Jurkat, Clone E6-1 (cell line): Measurements from ENCODE around the gene PIPOX.

ENCODE experiments used
- DNase-seq: peaks from one replicate; pipeline ENCODE4 v3.0.0-alpha.2; 2011; ENCODE audit warnings: low read depth, low spot score
- H3K4me3 ChIP-seq: 2 replicates; pipeline ENCODE4 v1.5.1; 2011; ENCODE audit warnings: mild to moderate bottlenecking, low read length, control low read depth, moderate library complexity

Gene PIPOX

DNA sequence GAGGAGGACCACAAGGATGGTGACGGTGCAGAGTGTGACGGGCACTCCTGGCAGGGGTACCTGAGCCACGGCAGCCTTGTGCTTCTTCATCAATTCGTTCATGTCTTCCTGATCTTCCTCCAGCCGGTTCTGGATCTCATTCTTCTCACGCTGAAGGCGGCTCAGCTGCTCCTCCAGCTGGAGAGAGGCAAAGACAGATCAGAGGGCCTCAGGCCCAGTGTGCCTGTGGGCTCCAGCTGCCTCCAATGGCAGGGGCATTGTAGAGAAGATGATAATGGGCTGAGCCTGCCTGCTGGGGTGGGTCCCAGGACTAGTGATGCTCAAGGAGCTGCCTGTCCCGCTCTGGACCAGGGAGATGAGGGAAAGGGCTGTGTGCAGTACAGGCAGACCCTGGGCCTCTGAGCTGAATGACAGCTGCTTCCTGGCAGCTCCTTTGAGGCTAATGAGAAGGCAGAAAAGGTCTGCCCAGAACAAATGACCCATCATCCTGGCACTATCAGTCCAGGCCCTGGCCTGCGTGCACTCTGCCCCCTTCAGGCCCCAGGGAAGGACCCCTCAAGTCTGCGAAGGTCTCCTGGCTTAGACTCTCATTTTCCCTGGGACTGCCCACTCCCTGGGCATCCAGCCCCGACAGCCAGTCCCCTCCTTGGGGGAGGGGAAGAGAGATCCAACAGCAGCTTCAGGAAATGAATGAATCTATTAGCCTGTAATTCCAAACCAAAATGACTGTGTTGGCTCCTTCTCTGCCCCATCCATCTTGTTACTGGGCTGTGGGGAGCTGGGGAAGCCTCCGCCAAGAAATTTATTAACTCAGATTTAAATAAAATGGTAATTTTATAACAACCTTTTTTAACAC, 48.0 kb downstream of the PIPOX start:
- no peak overlapping the region for H3K4me3 ChIP-seq
- no peak for DNase-seq

DNA sequence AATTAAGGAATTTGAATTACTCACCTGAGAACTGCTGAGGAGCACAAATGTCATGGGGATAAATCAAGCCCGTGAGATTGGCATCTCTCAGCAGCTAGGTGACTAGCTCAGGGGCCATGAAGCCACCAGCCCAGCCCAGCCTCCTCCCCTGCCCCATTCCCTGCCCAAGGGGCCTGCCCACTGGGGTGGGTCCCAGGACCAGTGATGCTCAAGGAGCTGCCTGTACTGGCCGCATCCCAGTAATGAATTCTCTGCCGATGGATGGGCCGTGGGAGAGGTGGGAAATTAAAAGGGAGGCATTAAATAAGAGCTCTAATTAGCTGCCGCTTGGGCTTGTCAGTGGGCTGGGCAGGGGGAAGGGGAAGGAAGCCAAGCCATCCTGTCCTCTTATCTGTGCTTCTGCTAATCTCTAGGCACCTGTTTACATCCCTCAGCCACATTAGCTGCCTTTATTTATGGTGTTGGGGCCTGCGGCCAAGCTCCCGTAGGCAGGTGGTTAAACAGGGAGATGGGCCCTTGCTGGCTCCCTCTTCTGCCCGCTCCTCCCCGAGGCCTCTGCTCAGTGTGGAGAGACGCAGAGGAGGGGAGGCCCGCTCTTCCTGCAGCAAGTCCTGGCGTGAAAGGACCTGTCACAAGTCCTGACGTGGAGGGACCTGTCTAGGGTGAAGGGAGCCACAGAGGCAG, 48.8 kb downstream of the PIPOX start:
- no peak for DNase-seq
- H3K4me3 ChIP-seq: no peak overlapping the region

DNA sequence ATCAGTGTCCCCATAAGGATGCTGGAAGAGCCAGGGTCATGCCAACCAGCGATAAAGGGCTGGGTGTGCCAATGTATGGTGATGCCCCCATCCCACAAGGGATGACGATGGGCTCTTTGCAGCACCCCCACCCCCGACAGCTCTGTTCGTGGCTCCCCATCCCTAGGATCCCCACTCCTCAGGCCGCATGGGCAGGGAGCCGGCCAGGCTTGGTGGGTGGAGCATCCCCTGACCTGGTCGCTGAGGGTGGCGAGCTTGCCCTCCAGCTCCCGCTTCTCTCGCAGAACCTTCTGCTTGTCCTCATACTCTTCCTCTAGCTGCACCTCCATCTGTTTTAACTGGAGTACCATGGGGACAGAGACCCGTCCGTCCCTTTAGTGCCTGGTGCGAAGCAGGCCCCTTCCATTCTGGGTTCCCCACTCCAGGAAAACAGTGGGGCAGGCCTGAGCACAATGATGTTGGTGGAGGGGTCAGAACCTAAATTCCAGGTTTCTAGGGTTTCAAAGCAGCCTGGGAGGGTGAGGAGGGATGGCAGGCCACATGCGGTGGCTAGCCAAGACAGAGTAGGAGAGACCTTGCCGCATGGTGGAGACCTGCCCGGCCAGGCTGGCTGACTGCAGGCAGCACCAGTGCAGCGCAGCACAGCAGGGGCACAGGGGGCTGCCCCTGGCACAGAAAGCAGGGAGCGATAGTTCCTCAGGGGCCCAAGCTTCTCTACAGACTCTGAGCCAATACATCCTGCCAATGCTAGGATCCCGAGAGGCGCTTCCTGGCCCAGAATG, 50.3 kb downstream of the PIPOX start:
- DNase-seq: no peak

DNA sequence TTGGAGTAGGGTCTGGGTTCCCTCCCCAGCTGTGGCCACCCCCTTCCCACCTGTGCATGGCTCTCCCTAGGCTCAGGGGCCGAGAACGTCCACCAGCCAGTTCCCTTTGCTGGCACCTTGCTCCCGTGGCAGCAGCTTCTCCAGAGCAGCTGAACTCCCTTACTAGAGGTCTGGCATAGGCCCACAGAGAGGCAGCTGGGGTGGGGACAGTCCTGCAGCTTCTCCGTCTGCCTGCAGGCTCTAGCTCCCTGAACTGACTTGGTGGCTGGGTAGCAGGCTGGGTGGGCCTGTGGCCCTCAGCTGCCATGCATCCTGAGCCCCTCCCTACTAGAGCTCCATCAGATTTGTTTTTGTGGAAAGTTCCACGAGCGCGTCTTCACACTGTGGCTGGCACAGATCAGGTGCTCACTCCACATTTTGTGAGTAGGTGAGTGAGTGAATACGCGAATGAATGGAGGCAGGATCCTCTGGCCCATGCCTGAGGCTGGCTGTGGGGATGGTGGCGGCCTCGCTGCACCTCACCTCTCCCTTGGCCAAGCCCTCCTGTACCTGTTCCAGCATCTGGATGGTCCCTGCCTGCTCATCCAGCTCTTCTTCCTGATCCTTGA, 51.3 kb downstream of the PIPOX start:
- no peak overlapping the region for H3K4me3 ChIP-seq
- no peak for DNase-seq

More for the DNA sequence above, 50.3 kb downstream of the PIPOX start:
- no peak overlapping the region for H3K4me3 ChIP-seq

DNA sequence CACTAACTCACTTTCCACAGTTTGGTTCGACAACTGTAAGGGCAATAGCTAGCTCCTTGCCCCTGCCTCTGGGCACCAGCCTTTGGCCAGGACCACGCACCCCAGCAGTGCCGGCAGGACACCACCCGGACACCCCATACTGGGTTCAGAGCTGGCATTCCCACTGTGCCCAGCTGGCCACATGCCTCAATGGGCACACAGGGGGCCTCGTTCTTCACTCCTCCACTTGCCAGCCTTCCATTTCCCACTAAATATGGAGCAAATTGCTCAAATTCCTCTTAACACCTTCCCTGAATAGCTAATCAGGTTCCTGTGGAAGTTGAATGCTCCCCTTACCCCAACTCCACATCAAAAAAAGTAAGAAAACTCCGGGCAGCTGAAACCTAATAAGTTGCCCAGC, 52.5 kb downstream of the PIPOX start:
- DNase-seq: no peak
- no peak overlapping the region for H3K4me3 ChIP-seq

DNA sequence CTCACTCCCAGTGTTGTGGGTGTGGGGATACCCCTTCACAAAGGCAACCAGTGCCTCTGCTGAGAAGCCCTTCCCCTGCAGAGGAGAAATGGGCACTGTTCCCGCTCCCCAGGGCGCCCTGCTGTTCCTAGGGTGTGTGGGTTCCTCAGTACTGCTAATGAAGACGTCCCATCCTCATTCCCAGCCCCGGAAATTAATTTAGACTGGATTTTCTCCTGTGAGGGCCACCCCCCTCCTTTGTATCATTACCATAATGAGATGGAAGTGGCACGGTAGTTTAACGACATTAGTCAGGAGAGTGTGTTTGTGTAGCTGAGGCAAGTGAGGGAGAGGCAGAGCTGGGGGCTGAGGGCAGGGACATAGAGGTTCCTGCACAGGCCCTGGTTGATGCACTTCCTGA, 53.2 kb downstream of the PIPOX start:
- no peak overlapping the region for H3K4me3 ChIP-seq
- DNase-seq: no peak

DNA sequence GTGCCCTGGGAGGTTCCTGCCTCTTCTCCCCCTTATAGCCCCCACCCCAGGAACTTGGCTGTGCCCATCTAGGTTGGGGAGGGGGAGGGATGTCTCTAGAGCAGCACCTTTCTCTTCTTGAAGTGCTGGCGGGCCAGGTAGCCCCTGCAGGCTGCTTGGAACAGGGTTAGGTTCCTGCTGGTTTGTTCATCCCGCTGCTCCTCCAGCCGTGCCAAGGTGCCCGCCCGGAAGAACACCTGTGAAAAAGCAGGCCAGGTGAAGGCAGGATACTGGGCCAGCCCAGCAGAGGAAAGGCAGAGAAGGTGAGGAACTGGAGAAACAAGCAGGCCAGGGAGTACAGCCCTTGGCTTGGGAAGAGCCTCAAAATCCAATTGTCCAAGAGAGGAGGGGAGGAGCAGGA, 56.6 kb downstream of the PIPOX start:
- no peak for DNase-seq
- H3K4me3 ChIP-seq: no peak overlapping the region

DNA sequence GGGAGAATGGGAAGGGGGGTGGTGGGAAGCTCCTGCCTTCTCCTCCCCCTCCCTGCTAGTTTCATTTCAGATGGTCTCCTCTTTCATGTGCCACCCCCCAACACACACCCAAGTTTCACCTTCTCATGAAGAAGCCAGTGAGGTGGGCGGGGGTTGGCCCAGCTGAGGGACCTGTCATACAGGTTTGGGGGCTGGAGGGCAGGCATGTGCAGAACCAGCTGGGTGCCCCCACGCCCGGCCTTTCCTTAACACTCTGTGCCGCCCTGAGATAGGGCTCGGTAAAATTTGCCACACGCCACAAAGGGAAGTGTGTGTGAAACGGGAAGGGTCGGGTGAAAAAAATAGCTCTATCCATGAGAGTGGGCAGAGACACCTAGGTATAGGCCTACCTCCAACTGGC, 57.4 kb downstream of the PIPOX start:
- H3K4me3 ChIP-seq: no peak overlapping the region
- no peak for DNase-seq

DNA sequence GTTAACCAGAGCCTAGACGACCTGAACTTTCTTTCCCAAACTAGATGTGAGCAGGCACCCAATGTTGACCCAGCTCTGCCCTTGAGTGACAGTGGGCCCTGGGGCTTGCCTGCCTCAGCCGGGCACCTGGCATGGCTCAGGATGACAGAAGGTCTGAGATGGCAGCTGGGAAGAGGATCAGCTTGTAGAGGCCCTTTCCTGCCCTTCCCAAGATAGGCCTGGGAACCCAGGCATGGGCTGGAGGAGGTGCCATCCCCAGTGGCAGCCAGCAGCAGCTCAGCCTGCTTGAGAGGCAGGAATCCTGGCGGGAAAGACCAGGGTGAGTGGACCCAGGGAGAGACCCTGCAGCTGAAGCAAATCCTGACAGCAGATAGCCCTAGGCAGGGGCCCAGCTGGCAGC, 59.1 kb downstream of the PIPOX start:
- no peak for DNase-seq
- H3K4me3 ChIP-seq: no peak overlapping the region

DNA sequence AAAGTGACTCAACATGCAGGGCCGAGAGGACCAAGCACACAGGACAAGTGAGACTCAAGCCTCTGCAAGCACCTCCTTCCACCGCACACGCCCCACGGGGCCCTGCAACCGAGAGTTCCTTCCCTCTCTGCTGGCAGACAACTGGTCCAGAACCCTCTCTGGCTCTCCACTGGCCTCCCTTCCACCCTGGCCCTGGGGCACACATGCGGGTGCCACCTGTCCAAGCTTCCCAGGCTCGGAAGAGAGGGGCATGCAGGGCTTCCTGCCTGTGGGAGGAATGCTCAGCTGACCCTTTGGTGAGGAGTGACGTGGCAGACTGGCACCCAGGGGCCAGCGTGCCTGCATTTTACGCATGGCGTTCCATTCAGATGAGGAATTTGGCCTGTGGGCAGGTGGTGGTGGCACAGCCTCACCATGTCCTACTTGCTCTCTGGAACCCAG, 59.8 kb downstream of the PIPOX start:
- H3K4me3 ChIP-seq: no peak overlapping the region
- no peak for DNase-seq

DNA sequence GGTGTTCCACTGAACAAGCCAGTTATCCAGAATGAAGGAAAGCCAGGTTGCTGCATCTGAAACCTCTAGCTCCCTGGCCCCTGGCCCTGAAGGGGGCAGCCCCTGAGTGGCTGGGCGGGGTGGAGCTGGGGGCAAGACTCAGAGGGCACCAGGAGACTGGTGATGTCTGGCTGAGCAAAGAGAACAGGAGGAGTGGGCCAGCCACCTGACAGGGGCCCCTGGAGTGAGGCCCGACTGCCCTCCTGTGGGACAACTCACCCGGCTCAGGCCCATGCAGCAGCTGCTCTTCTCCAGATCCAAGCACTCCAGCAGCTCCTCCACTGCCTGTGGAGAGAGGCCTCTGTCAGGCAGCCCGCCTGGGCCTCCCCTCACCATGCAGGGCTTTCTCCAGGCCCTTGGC, 60.4 kb downstream of the PIPOX start:
- H3K4me3 ChIP-seq: no peak overlapping the region
- DNase-seq: no peak
